Progenitor cell of endocrine pancreas (in vitro differentiated cells): ENCODE measurements around the gene ITPK1. TPM values are rescaled to one million over a fixed set of nuclear protein-coding genes. Genes with fewer than 3 reads are reported as not detected.

Experiments used
- DNase-seq: peaks from one replicate; pipeline ENCODE4 v3.0.0; 2021; ENCODE audit warnings: low spot score; ENCODE audit not compliant: unreplicated experiment
- H3K27ac Mint-ChIP-seq: 2 replicates; pipeline ENCODE4 v1.8.0; 2021; ENCODE audit warnings: mild to moderate bottlenecking, moderate library complexity, mixed read lengths
- H3K27me3 Mint-ChIP-seq: 2 replicates; pipeline ENCODE4 v1.8.0; 2021; ENCODE audit warnings: mixed read lengths
- H3K36me3 Mint-ChIP-seq: 2 replicates; pipeline ENCODE4 v1.8.0; 2022; ENCODE audit warnings: mixed read lengths; ENCODE audit not compliant: insufficient read depth
- H3K4me1 Mint-ChIP-seq: 2 replicates; pipeline ENCODE4 v1.8.0; 2021; ENCODE audit warnings: low read depth, mixed read lengths
- H3K4me3 Mint-ChIP-seq: 2 replicates; pipeline ENCODE4 v1.8.0; 2021; ENCODE audit warnings: low read depth, mild to moderate bottlenecking, moderate library complexity, mixed read lengths
- H3K9me3 Mint-ChIP-seq: 2 replicates; pipeline ENCODE4 v1.8.0; 2021; ENCODE audit warnings: low read depth, mixed read lengths
- total RNA-seq: library from RNA; stranded (reverse); gene quantifications from 2 replicates; pipeline ENCODE4 v1.2.1, GENCODE V29; 2021
- TF ChIP-seq, protein P1 (sequence below): fragments of 200-600 bp; sonication (generic); IDR thresholded peaks from one replicate; pipeline ENCODE4 v1.5.0; 2021; ENCODE audit warnings: antibody characterized with exemption, mild to moderate bottlenecking; ENCODE audit not compliant: unreplicated experiment

Gene ITPK1
- total RNA-seq, 1 donor from 2014 or later, result 72.0 TPM

DNA sequence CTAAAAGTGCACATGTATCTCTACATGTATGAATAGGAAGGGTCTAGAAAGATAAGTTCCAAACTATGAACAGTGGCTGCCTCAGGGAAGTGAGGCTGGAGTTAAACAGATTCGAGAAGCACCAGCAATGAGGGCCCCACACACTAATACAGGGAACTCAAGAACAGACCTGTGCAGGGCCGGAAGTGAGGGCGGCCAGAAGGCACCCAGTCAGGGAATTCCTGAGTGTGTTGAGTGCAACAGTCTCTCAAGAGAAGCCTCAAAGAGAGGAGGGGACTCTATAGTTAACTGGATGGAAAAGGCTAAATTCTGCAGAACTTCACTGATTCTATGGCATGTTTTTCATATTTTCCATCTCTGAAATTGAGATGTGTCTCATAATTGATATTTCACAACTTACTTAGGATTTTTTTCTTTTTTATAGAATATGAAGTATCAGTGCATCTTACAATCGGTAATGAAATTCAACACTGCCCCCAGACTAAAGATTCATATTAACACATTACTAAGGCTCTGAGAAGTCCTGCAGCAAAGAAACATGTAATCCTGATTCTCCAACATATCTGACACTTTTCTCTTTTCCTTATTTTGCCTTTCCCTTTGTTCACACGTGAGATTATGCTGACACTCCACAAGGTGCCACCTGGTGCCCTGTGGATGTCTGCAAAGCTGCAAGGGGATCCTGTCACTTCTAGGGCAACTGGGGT lies 131.5 kb downstream of the ITPK1 start:
- TF ChIP-seq, protein P1, sequence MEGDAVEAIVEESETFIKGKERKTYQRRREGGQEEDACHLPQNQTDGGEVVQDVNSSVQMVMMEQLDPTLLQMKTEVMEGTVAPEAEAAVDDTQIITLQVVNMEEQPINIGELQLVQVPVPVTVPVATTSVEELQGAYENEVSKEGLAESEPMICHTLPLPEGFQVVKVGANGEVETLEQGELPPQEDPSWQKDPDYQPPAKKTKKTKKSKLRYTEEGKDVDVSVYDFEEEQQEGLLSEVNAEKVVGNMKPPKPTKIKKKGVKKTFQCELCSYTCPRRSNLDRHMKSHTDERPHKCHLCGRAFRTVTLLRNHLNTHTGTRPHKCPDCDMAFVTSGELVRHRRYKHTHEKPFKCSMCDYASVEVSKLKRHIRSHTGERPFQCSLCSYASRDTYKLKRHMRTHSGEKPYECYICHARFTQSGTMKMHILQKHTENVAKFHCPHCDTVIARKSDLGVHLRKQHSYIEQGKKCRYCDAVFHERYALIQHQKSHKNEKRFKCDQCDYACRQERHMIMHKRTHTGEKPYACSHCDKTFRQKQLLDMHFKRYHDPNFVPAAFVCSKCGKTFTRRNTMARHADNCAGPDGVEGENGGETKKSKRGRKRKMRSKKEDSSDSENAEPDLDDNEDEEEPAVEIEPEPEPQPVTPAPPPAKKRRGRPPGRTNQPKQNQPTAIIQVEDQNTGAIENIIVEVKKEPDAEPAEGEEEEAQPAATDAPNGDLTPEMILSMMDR, result no peak
- H3K27me3 Mint-ChIP-seq, result no peaks in the 10 kb centered on the region
- H3K27ac Mint-ChIP-seq, result no peak overlapping the region
- no peak overlapping the region for H3K4me3 Mint-ChIP-seq
- H3K4me1 Mint-ChIP-seq, result peaks cover 1% of the 10 kb centered on the region
- no peak for DNase-seq
- peaks cover 26% of the 10 kb centered on the region for H3K36me3 Mint-ChIP-seq
- H3K9me3 Mint-ChIP-seq, result peaks cover 13% of the 10 kb centered on the region

DNA sequence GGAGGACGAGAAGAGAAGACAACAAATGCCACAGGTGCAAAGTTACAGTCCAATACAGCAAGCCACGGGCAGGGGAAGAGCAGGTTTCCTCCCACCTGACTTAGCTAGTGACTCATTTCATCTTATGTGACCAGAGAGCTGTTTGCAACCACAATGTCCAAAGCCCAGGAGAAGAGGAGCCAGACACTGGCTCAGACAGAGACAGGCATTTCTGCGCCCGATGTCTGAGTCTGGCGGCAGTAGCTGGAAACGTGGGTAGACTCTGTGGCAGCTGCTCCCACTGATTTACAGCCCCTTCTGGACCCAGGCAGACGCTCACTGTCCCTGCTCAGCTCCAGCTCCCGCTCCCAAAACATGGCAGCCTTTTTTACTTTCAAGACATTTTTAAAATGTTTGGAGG lies 132.8 kb downstream of the ITPK1 start:
- Mint-ChIP-seq H3K4me1 (peaks cover 1% of the 10 kb centered on the region), H3K36me3 (peaks cover 35% of the 10 kb centered on the region), H3K27me3 (no peaks in the 10 kb centered on the region), H3K9me3 (peaks cover 18% of the 10 kb centered on the region), H3K27ac (no peak overlapping the region), H3K4me3 (no peak overlapping the region)
- TF ChIP-seq, protein P1, result no peak
- DNase-seq, result no peak

DNA sequence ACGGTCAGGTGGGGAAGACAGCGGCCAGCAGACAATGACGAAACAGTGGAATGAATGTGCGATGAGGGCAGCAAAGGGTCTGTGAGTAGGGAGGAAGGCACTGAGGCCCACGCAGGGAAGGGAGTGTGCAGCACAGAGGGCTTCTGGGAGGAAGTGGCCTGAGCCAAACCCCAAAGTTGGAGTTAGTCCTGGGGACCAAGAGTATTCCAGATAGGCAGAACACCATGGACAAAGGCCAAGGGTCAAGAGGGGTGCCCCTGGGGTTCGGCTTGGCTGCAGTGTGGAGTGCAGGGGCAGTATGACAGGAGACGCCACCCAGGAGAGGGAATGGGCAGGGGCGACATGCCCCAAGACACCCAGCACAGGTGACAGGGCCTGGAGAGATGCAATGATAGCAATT lies 134.0 kb downstream of the ITPK1 start:
- peaks cover 24% of the 10 kb centered on the region for H3K9me3 Mint-ChIP-seq
- peaks cover 1% of the 10 kb centered on the region for H3K4me1 Mint-ChIP-seq
- no peak overlapping the region for H3K4me3 Mint-ChIP-seq
- TF ChIP-seq, protein P1, result no peak
- H3K27ac Mint-ChIP-seq, result peak overlapping the region; percentile 26
- peaks cover 47% of the 10 kb centered on the region for H3K36me3 Mint-ChIP-seq
- no peaks in the 10 kb centered on the region for H3K27me3 Mint-ChIP-seq
- DNase-seq, result no peak

DNA sequence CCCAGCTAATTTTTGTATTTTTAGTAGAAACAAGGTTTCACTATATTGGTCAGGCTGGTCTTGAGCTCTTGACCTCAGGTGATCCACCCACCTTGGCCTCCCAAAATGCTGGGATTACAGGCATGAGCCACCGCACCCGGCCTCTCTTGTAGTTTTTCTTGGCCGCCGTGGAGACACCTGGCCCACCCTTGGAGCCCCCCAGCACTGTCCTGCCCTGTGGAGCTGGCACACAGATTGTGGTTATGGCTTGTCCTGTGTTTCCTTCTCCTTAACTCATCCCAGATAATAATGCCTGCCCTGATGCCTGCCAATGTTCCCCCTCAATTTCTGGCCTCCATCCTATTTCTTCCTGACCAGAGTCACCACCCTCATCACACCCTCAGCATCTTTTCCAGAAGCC lies 134.9 kb downstream of the ITPK1 start:
- peaks cover 50% of the 10 kb centered on the region for H3K36me3 Mint-ChIP-seq

GRCh38 chr14:92978229-92979021 lies 137.3 kb downstream of the ITPK1 start:
- no peak overlapping the region for H3K4me3 Mint-ChIP-seq

More for the DNA sequence above, 134.9 kb downstream of the ITPK1 start:
- Mint-ChIP-seq H3K27me3 (no peaks in the 10 kb centered on the region), H3K4me1 (peaks cover 1% of the 10 kb centered on the region), H3K4me3 (no peak overlapping the region), H3K27ac (no peak overlapping the region), H3K9me3 (peaks cover 28% of the 10 kb centered on the region)
- TF ChIP-seq, protein P1, result no peak
- DNase-seq, result no peak

More at GRCh38 chr14:92978229-92979021, 137.3 kb downstream of the ITPK1 start:
- Mint-ChIP-seq H3K27me3 (no peaks in the 10 kb centered on the region), H3K4me1 (no peaks in the 10 kb centered on the region), H3K27ac (no peak overlapping the region), H3K36me3 (peaks cover 47% of the 10 kb centered on the region), H3K9me3 (peaks cover 29% of the 10 kb centered on the region)
- no peak for DNase-seq
- TF ChIP-seq, protein P1, result no peak
